ENCODE data around the gene FBXW4. TPM values are rescaled to one million over a fixed set of nuclear protein-coding genes. Genes with fewer than 3 reads are reported as not detected.

Gene FBXW4
- polyA plus RNA-seq, 1 of the 3 experiments (the other 2 are of a cell fraction): 27.6 TPM

DNA sequence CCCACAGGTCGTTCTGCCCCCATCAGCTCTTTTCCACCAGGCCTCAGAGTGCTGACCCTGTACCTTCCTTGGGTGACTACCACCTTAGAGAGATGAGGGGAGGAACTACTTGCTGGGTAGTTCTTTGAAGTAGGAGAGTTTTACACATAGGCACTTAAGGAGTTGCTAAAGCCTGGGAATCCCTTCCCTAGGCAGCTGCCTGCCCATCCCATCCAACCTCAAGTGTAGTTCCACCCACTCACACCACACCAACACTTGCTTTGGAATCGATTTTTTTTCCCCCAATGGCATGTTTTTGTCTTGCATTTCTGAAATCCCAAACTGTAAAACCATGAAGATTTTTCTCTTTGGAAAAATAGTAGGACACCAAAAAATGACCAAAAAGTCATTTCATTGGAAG lies 47.7 kb downstream of the FBXW4 start:
- Histone ChIP-seq H2AFZ (ENCODE audit: low read depth) (no peak overlapping the region), H3F3A (replicated peaks; ENCODE audit: insufficient read depth) (no peaks in the 10 kb centered on the region), H4K20me1 (ENCODE audit: insufficient read depth) (no peaks in the 10 kb centered on the region), H3K4me3 (ENCODE audit: low read depth in 2 of 2, low read length in 1 of 2) (no peak overlapping the region), H3K9me2 (no peaks in the 10 kb centered on the region), H3K9ac (no peak overlapping the region), H3K4me1 (ENCODE audit: control insufficient read depth in 1 of 2, insufficient read depth in 2 of 2, low read depth in 1 of 2, low read length in 1 of 2) (no peaks in the 10 kb centered on the region; a peak in 1 of 4 replicates), H3K27me3 (ENCODE audit: insufficient read depth) (no peaks in the 10 kb centered on the region), H3K79me2 (ENCODE audit: insufficient read depth) (no peaks in the 10 kb centered on the region), H3K27ac (ENCODE audit: low read depth in 2 of 2, low read length in 1 of 2) (no peak overlapping the region), H3K9me3 (no peaks in the 10 kb centered on the region), H3K4me2 (no peak overlapping the region), H3K36me3 (replicated peaks in 1 of 2; ENCODE audit: control insufficient read depth in 1 of 2, insufficient read depth in 2 of 2, low read length in 1 of 2) (peaks cover 0 to 25% of the 10 kb centered on the region in 2 experiments)
- POLR2A ChIA-PET: no interaction called here
- TF ChIP-seq TCF12 (IDR thresholded peaks at IDR 0.05): no peak
- no peak for TF ChIP-seq RAD21 (IDR thresholded peaks at IDR 0.05; ENCODE audit: low read length)
- TF ChIP-seq, protein P1, sequence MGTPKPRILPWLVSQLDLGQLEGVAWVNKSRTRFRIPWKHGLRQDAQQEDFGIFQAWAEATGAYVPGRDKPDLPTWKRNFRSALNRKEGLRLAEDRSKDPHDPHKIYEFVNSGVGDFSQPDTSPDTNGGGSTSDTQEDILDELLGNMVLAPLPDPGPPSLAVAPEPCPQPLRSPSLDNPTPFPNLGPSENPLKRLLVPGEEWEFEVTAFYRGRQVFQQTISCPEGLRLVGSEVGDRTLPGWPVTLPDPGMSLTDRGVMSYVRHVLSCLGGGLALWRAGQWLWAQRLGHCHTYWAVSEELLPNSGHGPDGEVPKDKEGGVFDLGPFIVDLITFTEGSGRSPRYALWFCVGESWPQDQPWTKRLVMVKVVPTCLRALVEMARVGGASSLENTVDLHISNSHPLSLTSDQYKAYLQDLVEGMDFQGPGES (IDR thresholded peaks at IDR 0.05; ENCODE audit: low read depth, low read length): no peak
- no peak for TF ChIP-seq YY1 (IDR thresholded peaks at IDR 0.05; ENCODE audit: low read depth)
- TF ChIP-seq EZH2phosphoT487 (IDR thresholded peaks at IDR 0.05; ENCODE audit: borderline replicate concordance, low read depth): no peak
- TF ChIP-seq, protein P2, sequence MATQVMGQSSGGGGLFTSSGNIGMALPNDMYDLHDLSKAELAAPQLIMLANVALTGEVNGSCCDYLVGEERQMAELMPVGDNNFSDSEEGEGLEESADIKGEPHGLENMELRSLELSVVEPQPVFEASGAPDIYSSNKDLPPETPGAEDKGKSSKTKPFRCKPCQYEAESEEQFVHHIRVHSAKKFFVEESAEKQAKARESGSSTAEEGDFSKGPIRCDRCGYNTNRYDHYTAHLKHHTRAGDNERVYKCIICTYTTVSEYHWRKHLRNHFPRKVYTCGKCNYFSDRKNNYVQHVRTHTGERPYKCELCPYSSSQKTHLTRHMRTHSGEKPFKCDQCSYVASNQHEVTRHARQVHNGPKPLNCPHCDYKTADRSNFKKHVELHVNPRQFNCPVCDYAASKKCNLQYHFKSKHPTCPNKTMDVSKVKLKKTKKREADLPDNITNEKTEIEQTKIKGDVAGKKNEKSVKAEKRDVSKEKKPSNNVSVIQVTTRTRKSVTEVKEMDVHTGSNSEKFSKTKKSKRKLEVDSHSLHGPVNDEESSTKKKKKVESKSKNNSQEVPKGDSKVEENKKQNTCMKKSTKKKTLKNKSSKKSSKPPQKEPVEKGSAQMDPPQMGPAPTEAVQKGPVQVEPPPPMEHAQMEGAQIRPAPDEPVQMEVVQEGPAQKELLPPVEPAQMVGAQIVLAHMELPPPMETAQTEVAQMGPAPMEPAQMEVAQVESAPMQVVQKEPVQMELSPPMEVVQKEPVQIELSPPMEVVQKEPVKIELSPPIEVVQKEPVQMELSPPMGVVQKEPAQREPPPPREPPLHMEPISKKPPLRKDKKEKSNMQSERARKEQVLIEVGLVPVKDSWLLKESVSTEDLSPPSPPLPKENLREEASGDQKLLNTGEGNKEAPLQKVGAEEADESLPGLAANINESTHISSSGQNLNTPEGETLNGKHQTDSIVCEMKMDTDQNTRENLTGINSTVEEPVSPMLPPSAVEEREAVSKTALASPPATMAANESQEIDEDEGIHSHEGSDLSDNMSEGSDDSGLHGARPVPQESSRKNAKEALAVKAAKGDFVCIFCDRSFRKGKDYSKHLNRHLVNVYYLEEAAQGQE (IDR thresholded peaks at IDR 0.05; ENCODE audit: low read depth, low read length): no peak
- TF ChIP-seq, protein P3, sequence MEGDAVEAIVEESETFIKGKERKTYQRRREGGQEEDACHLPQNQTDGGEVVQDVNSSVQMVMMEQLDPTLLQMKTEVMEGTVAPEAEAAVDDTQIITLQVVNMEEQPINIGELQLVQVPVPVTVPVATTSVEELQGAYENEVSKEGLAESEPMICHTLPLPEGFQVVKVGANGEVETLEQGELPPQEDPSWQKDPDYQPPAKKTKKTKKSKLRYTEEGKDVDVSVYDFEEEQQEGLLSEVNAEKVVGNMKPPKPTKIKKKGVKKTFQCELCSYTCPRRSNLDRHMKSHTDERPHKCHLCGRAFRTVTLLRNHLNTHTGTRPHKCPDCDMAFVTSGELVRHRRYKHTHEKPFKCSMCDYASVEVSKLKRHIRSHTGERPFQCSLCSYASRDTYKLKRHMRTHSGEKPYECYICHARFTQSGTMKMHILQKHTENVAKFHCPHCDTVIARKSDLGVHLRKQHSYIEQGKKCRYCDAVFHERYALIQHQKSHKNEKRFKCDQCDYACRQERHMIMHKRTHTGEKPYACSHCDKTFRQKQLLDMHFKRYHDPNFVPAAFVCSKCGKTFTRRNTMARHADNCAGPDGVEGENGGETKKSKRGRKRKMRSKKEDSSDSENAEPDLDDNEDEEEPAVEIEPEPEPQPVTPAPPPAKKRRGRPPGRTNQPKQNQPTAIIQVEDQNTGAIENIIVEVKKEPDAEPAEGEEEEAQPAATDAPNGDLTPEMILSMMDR (IDR thresholded peaks at IDR 0.05): no peak
- TF ChIP-seq CHD2 (IDR thresholded peaks at IDR 0.05; ENCODE audit: low read length, partially characterized antibody): no peak
- TF ChIP-seq, protein P4, sequence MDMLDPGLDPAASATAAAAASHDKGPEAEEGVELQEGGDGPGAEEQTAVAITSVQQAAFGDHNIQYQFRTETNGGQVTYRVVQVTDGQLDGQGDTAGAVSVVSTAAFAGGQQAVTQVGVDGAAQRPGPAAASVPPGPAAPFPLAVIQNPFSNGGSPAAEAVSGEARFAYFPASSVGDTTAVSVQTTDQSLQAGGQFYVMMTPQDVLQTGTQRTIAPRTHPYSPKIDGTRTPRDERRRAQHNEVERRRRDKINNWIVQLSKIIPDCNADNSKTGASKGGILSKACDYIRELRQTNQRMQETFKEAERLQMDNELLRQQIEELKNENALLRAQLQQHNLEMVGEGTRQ (IDR thresholded peaks at IDR 0.05; ENCODE audit: borderline replicate concordance, low read depth, low read length): no peak
- TF ChIP-seq NFIC (IDR thresholded peaks at IDR 0.05; ENCODE audit: borderline replicate concordance): no peak
- TF ChIP-seq TAF1 (IDR thresholded peaks at IDR 0.05; ENCODE audit: borderline replicate concordance, low read depth, low read length): no peak
- no peak for TF ChIP-seq RXRA (IDR thresholded peaks at IDR 0.05; ENCODE audit: borderline replicate concordance, low read depth)
- TF ChIP-seq, protein P5, sequence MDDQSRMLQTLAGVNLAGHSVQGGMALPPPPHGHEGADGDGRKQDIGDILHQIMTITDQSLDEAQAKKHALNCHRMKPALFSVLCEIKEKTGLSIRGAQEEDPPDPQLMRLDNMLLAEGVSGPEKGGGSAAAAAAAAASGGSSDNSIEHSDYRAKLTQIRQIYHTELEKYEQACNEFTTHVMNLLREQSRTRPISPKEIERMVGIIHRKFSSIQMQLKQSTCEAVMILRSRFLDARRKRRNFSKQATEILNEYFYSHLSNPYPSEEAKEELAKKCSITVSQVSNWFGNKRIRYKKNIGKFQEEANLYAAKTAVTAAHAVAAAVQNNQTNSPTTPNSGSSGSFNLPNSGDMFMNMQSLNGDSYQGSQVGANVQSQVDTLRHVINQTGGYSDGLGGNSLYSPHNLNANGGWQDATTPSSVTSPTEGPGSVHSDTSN (IDR thresholded peaks at IDR 0.05): no peak
- no peak for TF ChIP-seq EP300 (IDR thresholded peaks at IDR 0.05; ENCODE audit: borderline replicate concordance in 1 of 2, low read depth in 1 of 2, low read length in 1 of 2)
- TF ChIP-seq, protein P6, sequence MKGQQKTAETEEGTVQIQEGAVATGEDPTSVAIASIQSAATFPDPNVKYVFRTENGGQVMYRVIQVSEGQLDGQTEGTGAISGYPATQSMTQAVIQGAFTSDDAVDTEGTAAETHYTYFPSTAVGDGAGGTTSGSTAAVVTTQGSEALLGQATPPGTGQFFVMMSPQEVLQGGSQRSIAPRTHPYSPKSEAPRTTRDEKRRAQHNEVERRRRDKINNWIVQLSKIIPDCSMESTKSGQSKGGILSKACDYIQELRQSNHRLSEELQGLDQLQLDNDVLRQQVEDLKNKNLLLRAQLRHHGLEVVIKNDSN (IDR thresholded peaks at IDR 0.05; ENCODE audit: borderline replicate concordance, low read depth): no peak
- no peak for TF ChIP-seq GABPA (IDR thresholded peaks at IDR 0.05; ENCODE audit: low read depth)
- no peak for TF ChIP-seq JUND (IDR thresholded peaks at IDR 0.05)
- no peak for TF ChIP-seq RCOR1 (IDR thresholded peaks at IDR 0.05; ENCODE audit: low read length)
- DNase-seq: no peak
- CTCF ChIA-PET: interaction anchor here (0.7 to 2.4 kb wide), 4 partner anchors 44 to 433 kb away, joined by 3 to 8 read pairs (median 5); no protein-coding TSS in a partner anchor
- WGBS (ENCODE audit: low lambda C conversion rate): 90% methylated on average over 2 of the region's 2 CpGs
